ENCODE data around the gene MAPK13. TPM values are rescaled to one million over a fixed set of nuclear protein-coding genes. Genes with fewer than 3 reads are reported as not detected.

The MAPK13 gene
- total RNA-seq, 2 donors from 2014 or later: 34.6 to 53.5 TPM

DNA sequence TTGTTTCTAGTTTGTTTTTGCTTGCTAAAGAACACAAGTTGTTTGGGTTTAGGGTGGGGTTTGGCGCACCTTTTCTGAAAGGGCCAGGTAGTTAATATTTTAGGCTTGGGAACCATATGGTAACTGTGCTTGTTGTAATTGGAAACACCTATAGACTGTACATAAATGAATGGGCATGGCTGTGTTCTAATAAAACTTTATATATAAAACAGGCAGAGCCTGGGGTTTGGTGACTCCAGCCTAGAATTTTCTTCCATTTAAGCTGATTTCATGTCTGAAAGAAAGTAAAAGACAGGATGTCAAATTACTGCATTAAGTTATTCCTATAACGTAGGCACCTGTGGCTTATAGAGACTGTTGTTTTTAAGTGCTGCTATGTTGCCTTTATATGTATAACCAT, 36.1 kb upstream of the MAPK13 start:
- H3K27ac ChIP-seq: no peak overlapping the region
- no peak for DNase-seq (ENCODE audit: low spot score)
- intact Hi-C loops (cut with DNase I): no loop called here
- 98% methylated on average over 2 of the region's 2 CpGs for WGBS
- no peaks in the 10 kb centered on the region for H3K36me3 ChIP-seq
- no peaks in the 10 kb centered on the region for H3K9me3 ChIP-seq
- H3K27me3 ChIP-seq (replicated peaks; ENCODE audit: insufficient read depth): no peaks in the 10 kb centered on the region
- no peak for TF ChIP-seq POLR2A (IDR thresholded peaks at IDR 0.05)
- TF ChIP-seq POLR2AphosphoS5 (IDR thresholded peaks at IDR 0.05): no peak
- TF ChIP-seq, protein P1, sequence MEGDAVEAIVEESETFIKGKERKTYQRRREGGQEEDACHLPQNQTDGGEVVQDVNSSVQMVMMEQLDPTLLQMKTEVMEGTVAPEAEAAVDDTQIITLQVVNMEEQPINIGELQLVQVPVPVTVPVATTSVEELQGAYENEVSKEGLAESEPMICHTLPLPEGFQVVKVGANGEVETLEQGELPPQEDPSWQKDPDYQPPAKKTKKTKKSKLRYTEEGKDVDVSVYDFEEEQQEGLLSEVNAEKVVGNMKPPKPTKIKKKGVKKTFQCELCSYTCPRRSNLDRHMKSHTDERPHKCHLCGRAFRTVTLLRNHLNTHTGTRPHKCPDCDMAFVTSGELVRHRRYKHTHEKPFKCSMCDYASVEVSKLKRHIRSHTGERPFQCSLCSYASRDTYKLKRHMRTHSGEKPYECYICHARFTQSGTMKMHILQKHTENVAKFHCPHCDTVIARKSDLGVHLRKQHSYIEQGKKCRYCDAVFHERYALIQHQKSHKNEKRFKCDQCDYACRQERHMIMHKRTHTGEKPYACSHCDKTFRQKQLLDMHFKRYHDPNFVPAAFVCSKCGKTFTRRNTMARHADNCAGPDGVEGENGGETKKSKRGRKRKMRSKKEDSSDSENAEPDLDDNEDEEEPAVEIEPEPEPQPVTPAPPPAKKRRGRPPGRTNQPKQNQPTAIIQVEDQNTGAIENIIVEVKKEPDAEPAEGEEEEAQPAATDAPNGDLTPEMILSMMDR (IDR thresholded peaks at IDR 0.05): no peak
- peaks cover 3% of the 10 kb centered on the region for H3K4me1 ChIP-seq (replicated peaks)
- H3K4me3 ChIP-seq: no peak overlapping the region

DNA sequence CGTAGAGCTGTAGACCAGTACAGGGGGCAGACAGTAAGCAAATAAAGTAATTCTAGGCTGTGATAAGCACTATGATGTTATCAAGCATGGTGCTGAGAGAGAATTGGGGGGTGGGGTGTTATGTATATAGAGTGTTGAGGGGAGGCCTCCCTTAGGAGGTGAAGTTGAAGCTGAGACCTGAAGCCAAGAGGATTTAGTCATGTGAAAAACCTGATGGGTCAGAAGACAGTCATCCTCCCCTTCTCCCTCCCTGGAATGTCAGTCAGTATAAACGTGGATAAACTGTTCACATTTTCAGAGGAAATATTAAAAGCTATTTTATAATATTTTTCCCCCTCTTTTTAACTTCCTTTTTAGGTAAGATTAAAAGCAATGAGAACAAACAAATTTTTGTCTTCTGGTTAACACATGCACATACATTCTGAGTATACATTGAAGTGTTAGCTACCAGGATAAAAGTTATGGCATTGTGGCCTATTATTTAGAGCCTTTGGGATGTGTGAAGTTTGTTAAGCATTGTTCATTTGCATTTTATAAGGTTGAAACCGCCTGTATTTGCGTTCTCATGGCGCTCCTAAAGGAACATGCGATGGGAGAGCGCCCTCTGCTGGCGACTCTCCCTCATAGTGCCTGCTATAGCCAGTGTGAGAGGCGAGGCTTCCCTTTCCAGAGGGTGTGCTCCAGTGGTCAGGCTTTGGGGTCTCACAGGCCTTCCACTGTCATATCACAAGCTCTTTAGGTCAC, 35.4 kb upstream of the MAPK13 start:
- Histone ChIP-seq H3K4me3 (no peak overlapping the region), H3K36me3 (no peaks in the 10 kb centered on the region), H3K4me1 (replicated peaks) (peaks cover 3% of the 10 kb centered on the region), H3K27me3 (replicated peaks; ENCODE audit: insufficient read depth) (no peaks in the 10 kb centered on the region), H3K27ac (peak overlapping the region in 1 of 2 donors; percentile 40), H3K9me3 (no peaks in the 10 kb centered on the region)
- TF ChIP-seq POLR2AphosphoS5 (IDR thresholded peaks at IDR 0.05): peak; percentile 89
- TF ChIP-seq, protein P1 (IDR thresholded peaks at IDR 0.05): peak; percentile 95 to 99 (median 96)
- no peak for TF ChIP-seq POLR2A (IDR thresholded peaks at IDR 0.05)
- 12% methylated on average over 9 of the region's 9 CpGs for WGBS
- intact Hi-C loops (cut with DNase I): loop anchor here (1.0 kb wide), 1 partner anchor 68 kb away; the partner anchor contains the start of gene MAPK14
- peak; percentile 79 for DNase-seq (ENCODE audit: low spot score)

DNA sequence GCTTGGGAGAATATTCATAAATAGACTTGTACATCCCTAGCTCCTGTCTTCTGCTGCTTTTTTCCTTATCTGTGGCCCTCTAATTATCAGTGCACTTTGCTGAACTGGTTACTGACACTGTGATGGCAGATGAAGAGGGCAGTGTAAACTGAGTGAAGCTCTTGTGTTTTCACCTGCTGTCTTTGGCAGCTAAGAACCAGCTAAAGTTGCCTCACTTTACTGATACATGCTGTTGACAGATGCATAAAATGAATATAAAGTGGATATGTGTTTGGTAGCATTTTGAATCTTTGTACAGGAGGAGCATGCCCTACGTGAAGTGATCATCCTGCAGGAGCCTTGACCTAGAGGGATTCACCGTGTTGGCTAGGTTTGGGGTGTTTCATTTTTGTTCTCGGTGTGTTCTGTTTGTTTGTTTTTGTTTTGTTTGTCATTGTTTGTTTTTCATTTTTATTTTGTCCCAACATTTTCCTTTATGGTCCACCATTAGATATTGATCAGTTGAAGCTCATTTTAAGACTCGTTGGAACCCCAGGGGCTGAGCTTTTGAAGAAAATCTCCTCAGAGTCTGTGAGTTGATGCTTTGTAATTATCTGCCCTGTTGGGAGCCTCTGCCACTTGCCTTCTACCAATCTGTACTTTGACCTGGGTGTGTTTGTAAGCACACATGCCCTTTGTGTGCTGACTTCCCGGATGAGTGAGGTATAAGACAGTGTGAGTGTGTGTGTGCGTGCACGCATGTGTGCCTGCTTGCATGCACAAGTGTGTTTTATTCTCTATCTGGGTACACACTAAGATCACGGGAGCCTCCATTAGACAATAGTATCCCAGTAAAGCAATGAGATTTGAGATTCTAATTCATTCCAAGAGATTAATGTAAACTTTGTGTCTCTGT, 34.6 kb upstream of the MAPK13 start:
- WGBS: 70% methylated on average over 8 of the region's 8 CpGs
- Histone ChIP-seq H3K4me1 (replicated peaks) (peaks cover 3% of the 10 kb centered on the region), H3K36me3 (no peaks in the 10 kb centered on the region), H3K9me3 (no peaks in the 10 kb centered on the region), H3K27me3 (replicated peaks; ENCODE audit: insufficient read depth) (no peaks in the 10 kb centered on the region), H3K4me3 (no peak overlapping the region), H3K27ac (no peak overlapping the region)
- intact Hi-C loops (cut with DNase I): loop anchor here (1.0 kb wide), 1 partner anchor 68 kb away; the partner anchor contains the start of gene MAPK14
- no peak for DNase-seq (ENCODE audit: low spot score)
- TF ChIP-seq POLR2AphosphoS5 (IDR thresholded peaks at IDR 0.05): no peak
- TF ChIP-seq POLR2A (IDR thresholded peaks at IDR 0.05): no peak
- TF ChIP-seq, protein P1 (IDR thresholded peaks at IDR 0.05): no peak

DNA sequence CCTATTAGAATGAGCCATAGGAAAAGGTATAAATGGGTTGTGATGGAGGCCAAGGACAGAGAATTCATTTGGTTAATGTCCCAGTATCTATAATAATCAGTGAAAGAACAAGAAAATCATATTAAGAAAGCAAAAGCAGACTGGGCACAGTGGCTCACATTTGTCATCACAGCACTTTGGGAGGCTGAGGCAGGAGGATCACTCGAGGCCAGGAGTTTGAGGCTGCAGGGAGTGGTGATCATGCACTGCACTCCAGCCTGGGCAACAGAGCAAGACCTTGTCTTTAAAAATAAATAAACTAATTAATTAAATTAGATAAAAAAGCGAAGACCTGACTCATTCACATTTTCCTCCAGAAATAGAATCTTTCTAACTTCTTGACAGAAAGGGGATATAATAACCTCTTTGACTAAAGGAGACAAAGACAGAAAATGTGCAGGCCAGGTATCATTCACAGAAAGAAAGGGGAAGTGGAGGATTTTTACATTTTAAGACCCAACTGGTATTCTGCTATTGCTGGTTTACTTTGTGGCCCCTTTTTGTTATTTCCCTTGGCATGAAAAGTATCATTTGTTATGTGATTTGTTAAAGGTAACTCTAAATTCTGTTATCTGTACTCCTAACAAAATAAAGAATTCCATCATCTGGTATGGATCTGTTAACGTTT, 31.9 kb upstream of the MAPK13 start:
- intact Hi-C loops (cut with DNase I): no loop called here
- Histone ChIP-seq H3K4me3 (no peak overlapping the region), H3K9me3 (no peaks in the 10 kb centered on the region), H3K27ac (no peak overlapping the region), H3K27me3 (replicated peaks; ENCODE audit: insufficient read depth) (no peaks in the 10 kb centered on the region), H3K36me3 (no peaks in the 10 kb centered on the region), H3K4me1 (replicated peaks) (no peaks in the 10 kb centered on the region)
- no peak for DNase-seq (ENCODE audit: low spot score)
- WGBS: 70% methylated on average over 3 of the region's 3 CpGs
- TF ChIP-seq, protein P1 (IDR thresholded peaks at IDR 0.05): no peak
- TF ChIP-seq POLR2AphosphoS5 (IDR thresholded peaks at IDR 0.05) (no peak), POLR2A (IDR thresholded peaks at IDR 0.05) (no peak)

Measured in prostate gland (tissue), 2 donors.